Endothelial cell of umbilical vein (primary cell): ENCODE data around the gene IFITM10.

Experiments used
- EZH2 ChIP-seq: IDR thresholded peaks from 2 replicates; pipeline ENCODE4 v1.6.1; 2012; ENCODE audit warnings: borderline replicate concordance, low read depth, mild to moderate bottlenecking, moderate library complexity, low read length, inconsistent platforms; ENCODE audit not compliant: severe bottlenecking
- GATA2 ChIP-seq: IDR thresholded peaks from 2 replicates; pipeline ENCODE4 v1.7.0; 2011; ENCODE audit warnings: low read depth, mild to moderate bottlenecking, moderate library complexity, mixed read lengths, low read length; ENCODE audit not compliant: insufficient read length, insufficient read depth
- JUN ChIP-seq: IDR thresholded peaks from 2 replicates; pipeline ENCODE4 v1.6.1; 2011; ENCODE audit warnings: borderline replicate concordance, low read depth; ENCODE audit not compliant: insufficient read length, insufficient read depth
- MYC ChIP-seq: IDR thresholded peaks from one replicate; pipeline ENCODE4 v1.6.1; 2011; ENCODE audit warnings: mild to moderate bottlenecking, low read depth, low read length
- POLR2A ChIP-seq: IDR thresholded peaks from 2 replicates; pipeline ENCODE4 v1.6.1; 2012; ENCODE audit warnings: low read depth, mild to moderate bottlenecking, control low read depth, low read length
- POLR2AphosphoS5 ChIP-seq: IDR thresholded peaks from 2 replicates; pipeline ENCODE4 v1.6.1; 2012; ENCODE audit warnings: low read depth, mild to moderate bottlenecking, control low read depth, low read length, moderate library complexity; ENCODE audit not compliant: insufficient read depth
- TF ChIP-seq, protein P1 (sequence below), 2 donors: IDR thresholded peaks; 1 replicate in 1 of 2; 2 replicates in 1 of 2; pipeline ENCODE4 v1.5.1; 2011; ENCODE audit warnings: low read length in 2 of 2, mild to moderate bottlenecking in 2 of 2, moderate library complexity in 2 of 2, control low read depth in 1 of 2, inconsistent platforms in 1 of 2, low read depth in 1 of 2; ENCODE audit not compliant: insufficient read depth in 1 of 2; ENCODE audit errors: extremely low read depth in 1 of 2

GRCh38 chr11:1772270-1773130 is 22.1 kb upstream of the IFITM10 start:
- TF ChIP-seq EZH2 (no peak), JUN (no peak), POLR2AphosphoS5 (no peak), POLR2A (no peak), MYC (no peak), GATA2 (no peak)
- TF ChIP-seq, protein P1, sequence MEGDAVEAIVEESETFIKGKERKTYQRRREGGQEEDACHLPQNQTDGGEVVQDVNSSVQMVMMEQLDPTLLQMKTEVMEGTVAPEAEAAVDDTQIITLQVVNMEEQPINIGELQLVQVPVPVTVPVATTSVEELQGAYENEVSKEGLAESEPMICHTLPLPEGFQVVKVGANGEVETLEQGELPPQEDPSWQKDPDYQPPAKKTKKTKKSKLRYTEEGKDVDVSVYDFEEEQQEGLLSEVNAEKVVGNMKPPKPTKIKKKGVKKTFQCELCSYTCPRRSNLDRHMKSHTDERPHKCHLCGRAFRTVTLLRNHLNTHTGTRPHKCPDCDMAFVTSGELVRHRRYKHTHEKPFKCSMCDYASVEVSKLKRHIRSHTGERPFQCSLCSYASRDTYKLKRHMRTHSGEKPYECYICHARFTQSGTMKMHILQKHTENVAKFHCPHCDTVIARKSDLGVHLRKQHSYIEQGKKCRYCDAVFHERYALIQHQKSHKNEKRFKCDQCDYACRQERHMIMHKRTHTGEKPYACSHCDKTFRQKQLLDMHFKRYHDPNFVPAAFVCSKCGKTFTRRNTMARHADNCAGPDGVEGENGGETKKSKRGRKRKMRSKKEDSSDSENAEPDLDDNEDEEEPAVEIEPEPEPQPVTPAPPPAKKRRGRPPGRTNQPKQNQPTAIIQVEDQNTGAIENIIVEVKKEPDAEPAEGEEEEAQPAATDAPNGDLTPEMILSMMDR (IDR thresholded peaks at IDR 0.05; ENCODE audit: extremely low read depth in 1 of 2, insufficient read depth in 1 of 2, low read depth in 1 of 2, low read length in 2 of 2), result no peak
